ENCODE results near the gene RNF217.
"Not testable (repeated sequence)": the region's sequence is repeated elsewhere in the genome, so short reads cannot be mapped to it uniquely, and the experiment has no call there.

Gene RNF217, protein sequence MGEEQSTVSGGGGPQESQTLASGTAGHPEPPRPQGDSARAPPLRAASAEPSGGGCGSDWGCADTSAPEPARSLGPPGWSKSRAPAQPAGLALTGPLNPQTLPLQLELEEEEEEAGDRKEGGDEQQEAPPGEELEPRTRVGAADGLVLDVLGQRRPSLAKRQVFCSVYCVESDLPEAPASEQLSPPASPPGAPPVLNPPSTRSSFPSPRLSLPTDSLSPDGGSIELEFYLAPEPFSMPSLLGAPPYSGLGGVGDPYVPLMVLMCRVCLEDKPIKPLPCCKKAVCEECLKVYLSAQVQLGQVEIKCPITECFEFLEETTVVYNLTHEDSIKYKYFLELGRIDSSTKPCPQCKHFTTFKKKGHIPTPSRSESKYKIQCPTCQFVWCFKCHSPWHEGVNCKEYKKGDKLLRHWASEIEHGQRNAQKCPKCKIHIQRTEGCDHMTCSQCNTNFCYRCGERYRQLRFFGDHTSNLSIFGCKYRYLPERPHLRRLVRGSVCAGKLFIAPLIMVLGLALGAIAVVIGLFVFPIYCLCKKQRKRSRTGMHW

DNA sequence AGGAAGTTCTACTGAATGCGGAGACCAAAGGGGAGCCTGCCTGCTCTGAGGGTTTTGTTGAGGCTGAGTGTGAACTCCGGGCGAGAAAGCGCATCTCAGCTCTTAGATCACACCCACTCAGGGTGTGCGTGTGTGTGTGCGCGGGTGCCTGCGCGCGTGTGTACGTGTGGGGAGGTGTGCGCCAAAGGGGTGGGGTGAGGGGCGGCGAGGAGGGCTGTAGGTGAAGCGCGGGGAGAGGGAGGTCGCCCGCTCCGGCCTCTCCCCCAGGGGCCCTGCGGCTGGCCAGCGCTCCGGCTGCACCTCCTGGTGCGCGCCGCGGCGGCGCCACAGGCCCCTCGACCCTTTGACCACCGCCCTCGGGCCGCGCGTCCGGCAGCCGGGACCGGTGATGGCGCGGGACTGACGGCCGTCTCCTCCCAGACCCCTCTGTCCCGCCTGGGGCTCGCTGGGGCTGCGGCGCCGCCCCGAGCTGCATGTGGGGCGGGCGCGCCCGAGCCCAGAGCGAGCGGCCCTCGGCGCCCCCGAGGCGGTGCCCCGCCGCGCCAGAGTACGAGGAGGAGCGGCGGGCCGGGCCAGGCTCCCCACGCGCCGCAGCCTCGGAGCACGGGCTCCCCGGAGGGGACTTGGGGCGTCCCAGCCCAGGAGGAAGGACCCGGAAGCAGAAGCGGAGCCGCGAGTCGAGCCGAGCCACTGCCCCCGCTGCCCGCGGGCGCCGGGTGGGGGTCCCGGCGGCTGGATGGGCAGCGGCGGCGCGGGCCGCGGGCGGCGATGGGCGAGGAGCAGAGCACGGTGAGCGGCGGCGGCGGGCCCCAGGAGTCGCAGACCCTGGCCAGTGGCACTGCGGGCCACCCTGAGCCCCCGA, at the start of gene RNF217:
Gene RNF217, plus strand, starts transcription at position 661 of the 862 bp plus-strand sequence. Its CDS starts 108 bp downstream, at position 769.
- H3K27ac Mint-ChIP-seq (ENCODE audit: low read depth), result no peak within 1 kb of the TSS
- DNase-seq (ENCODE audit: low spot score in 2 of 2) (no peak), ATAC-seq (replicated peaks; ENCODE audit: extremely low read depth, poor library complexity, severe bottlenecking) (peak; percentile 38)
- peaks cover 5% of the 10 kb centered on the region for H3K9me3 Mint-ChIP-seq
- no peaks in the 10 kb centered on the region for H3K36me3 Mint-ChIP-seq (ENCODE audit: insufficient read depth)
- H3K4me3 Mint-ChIP-seq, result peak within 1 kb of the TSS; percentile 60
- peaks cover 38% of the 10 kb centered on the region for H3K27me3 Mint-ChIP-seq
- peaks cover 6% of the 10 kb centered on the region for H3K4me1 Mint-ChIP-seq

DNA sequence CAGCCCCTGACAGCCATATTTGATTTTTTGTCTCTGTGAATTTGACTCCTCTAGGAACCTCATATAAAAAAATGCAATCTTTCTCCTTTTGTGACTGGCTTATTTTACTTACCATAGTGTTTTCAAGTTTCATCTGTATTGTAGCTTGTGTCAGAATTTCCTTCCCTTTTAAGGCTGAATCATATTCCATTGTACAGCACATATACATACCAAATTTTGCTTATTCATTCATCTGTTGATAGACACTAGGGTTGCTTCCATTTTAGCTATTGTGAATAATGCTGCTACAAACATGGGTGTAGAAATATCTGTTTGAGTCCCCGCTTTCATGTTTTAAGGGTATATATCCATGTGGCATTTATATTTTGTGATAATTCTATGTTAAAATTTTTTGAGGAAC, 49.2 kb upstream of the RNF217 start:
- no peaks in the 10 kb centered on the region for H3K4me1 Mint-ChIP-seq
- no peak overlapping the region for H3K27ac Mint-ChIP-seq (ENCODE audit: low read depth)
- H3K36me3 Mint-ChIP-seq (ENCODE audit: insufficient read depth), result no peaks in the 10 kb centered on the region
- peaks cover 5% of the 10 kb centered on the region for H3K9me3 Mint-ChIP-seq
- H3K4me3 Mint-ChIP-seq, result no peak overlapping the region
- DNase-seq (ENCODE audit: low spot score in 2 of 2) (no peak), ATAC-seq (replicated peaks; ENCODE audit: extremely low read depth, poor library complexity, severe bottlenecking) (no peak)
- no peaks in the 10 kb centered on the region for H3K27me3 Mint-ChIP-seq

DNA sequence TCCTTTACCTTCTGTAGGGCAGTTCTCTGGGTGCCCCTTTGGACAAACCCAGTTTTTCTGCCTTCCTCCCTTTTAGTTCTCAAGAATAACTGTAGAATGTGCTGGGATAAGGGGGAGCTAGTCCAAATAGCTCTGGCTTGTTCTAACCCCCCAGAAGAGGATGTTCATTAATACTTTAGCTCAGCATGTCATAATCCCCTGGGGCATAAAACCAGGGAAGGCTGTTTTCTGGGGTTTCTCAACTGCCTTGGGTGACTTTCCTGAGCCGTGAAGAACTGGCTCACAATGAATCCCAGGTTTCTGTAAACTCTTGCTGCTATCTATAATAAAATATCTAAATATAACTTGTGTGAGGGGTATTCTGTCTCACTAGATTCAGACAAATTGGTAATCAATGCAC, 44.5 kb upstream of the RNF217 start:
- DNase-seq (ENCODE audit: low spot score in 2 of 2), result no peak
- no peaks in the 10 kb centered on the region for H3K27me3 Mint-ChIP-seq
- H3K4me1 Mint-ChIP-seq, result no peaks in the 10 kb centered on the region
- no peaks in the 10 kb centered on the region for H3K36me3 Mint-ChIP-seq (ENCODE audit: insufficient read depth)
- peaks cover 6% of the 10 kb centered on the region for H3K9me3 Mint-ChIP-seq
- no peak overlapping the region for H3K27ac Mint-ChIP-seq (ENCODE audit: low read depth)
- ATAC-seq (replicated peaks; ENCODE audit: extremely low read depth, poor library complexity, severe bottlenecking), result no peak
- H3K4me3 Mint-ChIP-seq, result no peak overlapping the region

DNA sequence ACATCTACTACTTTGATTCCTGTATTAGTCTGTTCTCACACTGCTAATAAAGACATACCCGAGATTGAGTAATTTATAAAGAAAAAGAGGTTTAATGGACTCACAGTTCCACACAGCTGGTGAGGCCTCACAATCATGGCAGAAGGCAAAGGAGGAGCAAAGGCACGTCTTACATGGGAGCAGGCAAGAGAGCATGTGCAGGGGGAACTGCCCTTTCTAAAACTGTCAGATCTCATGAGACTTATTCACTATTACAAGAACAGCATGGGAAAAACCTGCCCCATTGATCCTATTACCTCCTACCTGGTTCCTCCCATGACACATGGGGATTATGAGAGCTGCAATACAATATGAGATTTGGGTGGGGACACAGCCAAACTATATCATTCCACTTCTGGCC, 42.5 kb upstream of the RNF217 start:
- H3K9me3 Mint-ChIP-seq; H3K36me3 Mint-ChIP-seq (ENCODE audit: insufficient read depth); ATAC-seq (replicated peaks; ENCODE audit: extremely low read depth, poor library complexity, severe bottlenecking); H3K27ac Mint-ChIP-seq (ENCODE audit: low read depth); H3K4me1 Mint-ChIP-seq; H3K27me3 Mint-ChIP-seq; DNase-seq (ENCODE audit: low spot score in 2 of 2); H3K4me3 Mint-ChIP-seq: not testable (repeated sequence)

DNA sequence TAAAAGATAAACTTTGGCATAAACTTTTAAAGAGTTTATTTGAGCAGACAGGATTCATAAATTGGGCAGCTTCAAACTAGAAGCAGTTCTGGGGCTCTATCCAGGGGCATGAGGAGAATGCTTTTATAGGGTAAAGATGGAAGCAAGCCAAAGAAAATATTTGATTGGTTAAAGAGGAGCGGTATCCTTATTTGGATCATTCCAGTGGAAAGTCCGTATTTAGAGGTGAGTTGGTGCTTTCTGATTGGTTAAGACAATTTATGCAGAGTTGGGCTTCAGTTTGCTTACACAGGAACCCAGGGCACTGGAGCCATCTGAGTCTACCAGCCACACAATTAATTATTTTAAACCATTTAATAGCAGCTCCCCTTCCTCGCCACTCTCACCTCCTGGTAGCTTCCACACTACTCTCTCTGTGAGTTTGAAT, 37.9 kb upstream of the RNF217 start:
- no peak for DNase-seq (ENCODE audit: low spot score in 2 of 2)
- H3K4me3 Mint-ChIP-seq, result no peak overlapping the region
- H3K27ac Mint-ChIP-seq (ENCODE audit: low read depth), result no peak overlapping the region
- H3K9me3 Mint-ChIP-seq, result peaks cover 4% of the 10 kb centered on the region
- H3K27me3 Mint-ChIP-seq, result no peaks in the 10 kb centered on the region
- no peaks in the 10 kb centered on the region for H3K4me1 Mint-ChIP-seq
- no peaks in the 10 kb centered on the region for H3K36me3 Mint-ChIP-seq (ENCODE audit: insufficient read depth)
- no peak for ATAC-seq (replicated peaks; ENCODE audit: extremely low read depth, poor library complexity, severe bottlenecking)

DNA sequence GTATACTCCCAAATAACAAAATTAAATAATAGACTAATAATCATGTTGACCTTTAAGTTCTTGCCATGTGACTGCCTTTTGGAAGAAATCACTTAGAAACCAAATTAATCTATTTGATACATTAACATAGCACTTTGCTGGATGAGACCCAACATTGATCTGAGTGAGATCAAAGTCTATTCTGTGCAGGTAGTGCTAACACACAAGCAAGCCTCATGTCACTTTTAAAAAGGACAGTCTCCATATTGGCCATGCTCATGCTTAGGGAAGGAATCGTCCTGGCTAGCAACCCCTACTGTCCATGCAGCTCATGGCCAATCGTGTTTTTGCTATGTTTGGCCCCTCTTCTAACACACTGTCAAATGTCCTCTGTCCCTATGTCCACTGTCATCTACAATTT, 35.8 kb upstream of the RNF217 start:
- H3K27me3 Mint-ChIP-seq, result no peaks in the 10 kb centered on the region

DNA sequence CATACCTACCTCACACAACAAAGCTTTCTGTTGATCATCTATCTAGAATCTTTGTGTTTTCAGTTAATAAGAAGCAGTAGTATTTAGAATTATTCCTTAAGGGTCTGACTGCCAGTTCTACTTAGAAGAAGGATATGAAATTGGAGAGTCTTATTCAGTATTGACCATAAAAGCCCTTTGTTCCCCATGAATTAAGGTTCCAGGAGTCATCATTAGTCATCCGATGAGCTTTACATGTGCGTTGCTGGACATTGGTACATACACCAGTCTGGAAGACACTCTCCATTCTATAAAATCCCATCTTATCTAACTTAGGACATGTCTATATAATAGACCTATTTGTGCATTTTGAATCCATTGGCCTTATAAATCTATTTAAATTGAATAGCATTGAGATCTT, 34.4 kb upstream of the RNF217 start:
- H3K27ac Mint-ChIP-seq (ENCODE audit: low read depth), result no peak overlapping the region
- no peaks in the 10 kb centered on the region for H3K4me1 Mint-ChIP-seq
- no peak overlapping the region for H3K4me3 Mint-ChIP-seq
- ATAC-seq (replicated peaks; ENCODE audit: extremely low read depth, poor library complexity, severe bottlenecking) (no peak), DNase-seq (ENCODE audit: low spot score in 2 of 2) (no peak)
- H3K27me3 Mint-ChIP-seq, result no peaks in the 10 kb centered on the region
- H3K36me3 Mint-ChIP-seq (ENCODE audit: insufficient read depth), result no peaks in the 10 kb centered on the region
- peaks cover 4% of the 10 kb centered on the region for H3K9me3 Mint-ChIP-seq

More for the DNA sequence above, 35.8 kb upstream of the RNF217 start:
- H3K4me1 Mint-ChIP-seq, result no peaks in the 10 kb centered on the region
- ATAC-seq (replicated peaks; ENCODE audit: extremely low read depth, poor library complexity, severe bottlenecking) (no peak), DNase-seq (ENCODE audit: low spot score in 2 of 2) (no peak)
- H3K27ac Mint-ChIP-seq (ENCODE audit: low read depth), result no peak overlapping the region
- H3K36me3 Mint-ChIP-seq (ENCODE audit: insufficient read depth), result no peaks in the 10 kb centered on the region
- no peak overlapping the region for H3K4me3 Mint-ChIP-seq
- peaks cover 4% of the 10 kb centered on the region for H3K9me3 Mint-ChIP-seq

DNA sequence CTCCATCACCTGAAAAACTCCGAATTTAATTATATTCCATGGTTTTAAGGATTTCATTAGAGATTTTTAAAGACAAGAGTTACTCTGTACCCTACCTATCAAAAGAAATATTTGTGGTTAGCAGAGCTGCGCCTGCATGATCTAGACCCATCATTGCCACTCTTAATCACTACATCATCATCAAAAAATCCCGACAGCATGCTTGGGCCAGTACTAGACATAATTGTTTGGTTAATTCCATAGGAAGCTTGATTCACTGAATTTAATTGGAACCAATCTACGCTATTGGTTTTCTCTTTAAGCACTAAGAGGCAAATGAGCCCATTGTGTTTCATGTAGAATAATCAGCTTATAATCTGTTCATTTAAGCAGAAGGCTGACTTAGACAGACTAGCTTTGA, 33.4 kb upstream of the RNF217 start:
- H3K4me1 Mint-ChIP-seq, result no peaks in the 10 kb centered on the region
- ATAC-seq (replicated peaks; ENCODE audit: extremely low read depth, poor library complexity, severe bottlenecking) (no peak), DNase-seq (ENCODE audit: low spot score in 2 of 2) (no peak)
- H3K27ac Mint-ChIP-seq (ENCODE audit: low read depth), result no peak overlapping the region
- no peaks in the 10 kb centered on the region for H3K9me3 Mint-ChIP-seq
- H3K36me3 Mint-ChIP-seq (ENCODE audit: insufficient read depth), result no peaks in the 10 kb centered on the region
- no peak overlapping the region for H3K4me3 Mint-ChIP-seq
- no peaks in the 10 kb centered on the region for H3K27me3 Mint-ChIP-seq

DNA sequence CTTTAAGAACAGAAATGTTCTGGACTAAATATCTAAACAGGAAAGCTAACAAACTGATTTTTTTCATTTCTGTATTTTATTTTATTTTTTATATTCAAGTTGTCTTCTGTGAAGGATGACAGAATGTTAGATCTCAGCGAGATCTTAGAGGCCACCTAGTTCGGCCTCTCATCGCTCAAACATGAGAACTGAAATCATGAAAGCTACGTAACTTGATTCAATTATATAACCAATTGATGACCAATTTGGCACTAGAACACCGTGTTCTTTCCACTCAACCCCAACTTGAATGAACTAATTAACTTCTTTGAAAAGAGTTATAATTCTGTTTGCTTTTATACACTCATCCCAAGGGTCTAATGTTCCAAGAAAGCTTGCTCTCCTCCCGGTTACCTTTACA, 24.6 kb upstream of the RNF217 start:
- H3K9me3 Mint-ChIP-seq, result no peaks in the 10 kb centered on the region
- DNase-seq (ENCODE audit: low spot score in 2 of 2) (no peak), ATAC-seq (replicated peaks; ENCODE audit: extremely low read depth, poor library complexity, severe bottlenecking) (no peak)
- H3K4me1 Mint-ChIP-seq, result no peaks in the 10 kb centered on the region
- no peaks in the 10 kb centered on the region for H3K27me3 Mint-ChIP-seq
- no peak overlapping the region for H3K27ac Mint-ChIP-seq (ENCODE audit: low read depth)
- no peak overlapping the region for H3K4me3 Mint-ChIP-seq
- H3K36me3 Mint-ChIP-seq (ENCODE audit: insufficient read depth), result no peaks in the 10 kb centered on the region

DNA sequence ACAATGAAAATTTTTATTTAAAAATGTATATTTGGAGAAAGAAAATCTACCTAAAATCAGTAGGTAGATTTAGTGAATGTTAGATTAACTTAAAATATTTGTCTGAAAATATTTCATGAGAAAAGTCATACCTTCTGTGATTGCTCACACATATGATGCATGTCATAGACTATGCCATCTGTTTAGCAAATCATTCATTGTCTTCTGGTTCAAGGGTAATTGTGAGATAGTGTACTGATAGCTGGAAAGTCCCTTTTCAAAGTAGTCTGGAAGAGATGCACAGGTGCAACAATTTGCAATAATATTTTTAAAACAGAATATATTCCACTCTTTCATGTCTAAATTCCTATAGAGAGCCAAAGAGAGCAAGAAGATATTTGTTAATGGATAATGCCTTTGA, 21.0 kb upstream of the RNF217 start:
- no peak overlapping the region for H3K27ac Mint-ChIP-seq (ENCODE audit: low read depth)
- H3K4me3 Mint-ChIP-seq, result no peak overlapping the region
- no peak for ATAC-seq (replicated peaks; ENCODE audit: extremely low read depth, poor library complexity, severe bottlenecking)
- H3K36me3 Mint-ChIP-seq (ENCODE audit: insufficient read depth), result no peaks in the 10 kb centered on the region
- no peaks in the 10 kb centered on the region for H3K27me3 Mint-ChIP-seq
- H3K4me1 Mint-ChIP-seq, result no peaks in the 10 kb centered on the region
- DNase-seq (ENCODE audit: low spot score in 2 of 2), result no peak
- no peaks in the 10 kb centered on the region for H3K9me3 Mint-ChIP-seq

DNA sequence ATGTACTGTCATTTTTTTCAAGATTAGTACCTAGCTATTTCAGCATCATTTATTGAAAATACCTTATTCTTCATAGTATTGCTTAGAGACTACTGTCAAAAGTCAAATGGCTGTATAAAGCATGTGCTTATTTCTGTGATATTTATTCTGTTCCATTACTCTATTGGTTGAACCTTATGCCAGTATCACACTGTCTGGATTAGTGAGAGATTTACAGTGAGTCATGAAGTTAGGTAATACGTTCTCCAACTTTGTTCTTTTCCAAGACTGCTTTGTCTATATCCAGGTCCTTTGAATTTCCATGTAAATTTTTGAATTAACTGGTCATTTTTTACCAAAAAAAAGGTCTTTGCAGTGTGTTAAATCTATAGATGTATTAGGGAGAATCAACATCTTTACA, 18.6 kb upstream of the RNF217 start:
- no peaks in the 10 kb centered on the region for H3K36me3 Mint-ChIP-seq (ENCODE audit: insufficient read depth)
- no peak for ATAC-seq (replicated peaks; ENCODE audit: extremely low read depth, poor library complexity, severe bottlenecking)
- no peak overlapping the region for H3K4me3 Mint-ChIP-seq
- no peaks in the 10 kb centered on the region for H3K9me3 Mint-ChIP-seq
- H3K4me1 Mint-ChIP-seq, result no peaks in the 10 kb centered on the region
- H3K27ac Mint-ChIP-seq (ENCODE audit: low read depth), result no peak overlapping the region
- H3K27me3 Mint-ChIP-seq, result no peaks in the 10 kb centered on the region
- no peak for DNase-seq (ENCODE audit: low spot score in 2 of 2)

DNA sequence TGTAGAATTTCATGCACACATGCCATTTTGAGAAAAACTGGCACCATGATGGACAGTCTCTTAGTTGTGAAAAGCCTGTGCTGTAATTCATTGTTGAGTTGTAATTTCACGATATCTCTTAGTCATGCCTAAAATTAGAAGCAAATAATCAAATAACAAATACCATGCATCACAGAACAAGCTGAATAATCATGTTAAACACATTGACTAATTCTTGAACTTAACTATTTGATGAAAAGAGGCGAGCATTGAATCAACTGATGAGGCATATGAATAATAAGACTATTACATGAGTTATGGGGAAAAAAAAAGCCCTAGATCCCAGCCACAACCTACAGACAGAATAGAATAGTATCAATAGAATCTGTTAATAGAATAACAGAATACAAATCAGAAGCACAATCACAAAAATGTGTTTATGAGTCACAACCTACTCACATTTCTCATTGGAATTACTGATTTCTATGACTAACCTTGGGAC, 14.2 kb upstream of the RNF217 start:
- Mint-ChIP-seq H3K9me3 (no peaks in the 10 kb centered on the region), H3K27ac (ENCODE audit: low read depth) (no peak overlapping the region), H3K36me3 (ENCODE audit: insufficient read depth) (no peaks in the 10 kb centered on the region), H3K4me1 (no peaks in the 10 kb centered on the region), H3K4me3 (no peak overlapping the region), H3K27me3 (no peaks in the 10 kb centered on the region)
- DNase-seq (ENCODE audit: low spot score in 2 of 2) (no peak), ATAC-seq (replicated peaks; ENCODE audit: extremely low read depth, poor library complexity, severe bottlenecking) (no peak)

All from central memory CD8-positive, alpha-beta T cell (primary cell).